HEK293 (cell line): ENCODE measurements around the gene HRK.

Experiments used
- ELK4 ChIP-seq: IDR thresholded peaks from 2 replicates; pipeline ENCODE4 v1.6.1; 2011; ENCODE audit warnings: mild to moderate bottlenecking, low read depth, low read length, borderline replicate concordance
- HIC1 ChIP-seq: fragments of 450-650 bp; formaldehyde crosslinking; IDR thresholded peaks from 2 replicates; pipeline ENCODE4 v1.5.1; 2016; ENCODE audit warnings: missing biosample characterization, missing genetic modification characterization
- INSM2 ChIP-seq: fragments of 450-650 bp; formaldehyde crosslinking; IDR thresholded peaks from 2 replicates; pipeline ENCODE4 v1.5.1; 2016; ENCODE audit warnings: missing biosample characterization, missing genetic modification characterization
- SCRT2 ChIP-seq: fragments of 450-650 bp; formaldehyde crosslinking; IDR thresholded peaks from 2 replicates; pipeline ENCODE4 v1.5.1; 2016; ENCODE audit warnings: missing biosample characterization, missing genetic modification characterization
- YY2 ChIP-seq: fragments of 450-650 bp; formaldehyde crosslinking; IDR thresholded peaks from 2 replicates; pipeline ENCODE4 v1.5.1; 2016; ENCODE audit warnings: missing biosample characterization, missing genetic modification characterization
- ZBTB10 ChIP-seq: fragments of 450-650 bp; formaldehyde crosslinking; IDR thresholded peaks from 2 replicates; pipeline ENCODE4 v1.5.1; 2016; ENCODE audit warnings: missing biosample characterization, missing genetic modification characterization
- ZBTB17 ChIP-seq: fragments of 450-650 bp; formaldehyde crosslinking; IDR thresholded peaks from 2 replicates; pipeline ENCODE4 v1.5.1; 2016; ENCODE audit warnings: missing biosample characterization, missing genetic modification characterization
- ZBTB21 ChIP-seq: fragments of 450-650 bp; formaldehyde crosslinking; IDR thresholded peaks from 2 replicates; pipeline ENCODE4 v1.5.1; 2017; ENCODE audit warnings: missing biosample characterization, missing genetic modification characterization
- ZBTB8A ChIP-seq: fragments of 450-650 bp; formaldehyde crosslinking; IDR thresholded peaks from 2 replicates; pipeline ENCODE4 v1.5.1; 2016; ENCODE audit warnings: missing biosample characterization, missing genetic modification characterization
- ZIC2 ChIP-seq: fragments of 450-650 bp; formaldehyde crosslinking; IDR thresholded peaks from 2 replicates; pipeline ENCODE4 v1.5.1; 2016; ENCODE audit warnings: missing biosample characterization, missing genetic modification characterization
- ZNF157 ChIP-seq: fragments of 450-650 bp; formaldehyde crosslinking; IDR thresholded peaks from 2 replicates; pipeline ENCODE4 v1.5.1; 2016; ENCODE audit warnings: missing biosample characterization, missing genetic modification characterization
- ZNF169 ChIP-seq: fragments of 450-650 bp; formaldehyde crosslinking; IDR thresholded peaks from 2 replicates; pipeline ENCODE4 v1.5.1; 2016; ENCODE audit warnings: missing biosample characterization, missing genetic modification characterization
- ZNF175 ChIP-seq: fragments of 450-650 bp; formaldehyde crosslinking; IDR thresholded peaks from 2 replicates; pipeline ENCODE4 v1.5.1; 2016; ENCODE audit warnings: missing biosample characterization, missing genetic modification characterization
- ZNF280C ChIP-seq: fragments of 450-650 bp; formaldehyde crosslinking; IDR thresholded peaks from 2 replicates; pipeline ENCODE4 v1.5.1; 2016; ENCODE audit warnings: missing biosample characterization, missing genetic modification characterization
- ZNF398 ChIP-seq: fragments of 450-650 bp; formaldehyde crosslinking; IDR thresholded peaks from 2 replicates; pipeline ENCODE4 v1.5.1; 2017; ENCODE audit warnings: missing biosample characterization, missing genetic modification characterization
- ZNF449 ChIP-seq: fragments of 450-650 bp; formaldehyde crosslinking; IDR thresholded peaks from 2 replicates; pipeline ENCODE4 v1.5.1; 2017; ENCODE audit warnings: missing biosample characterization, mild to moderate bottlenecking, missing genetic modification characterization, moderate library complexity
- ZNF529 ChIP-seq: fragments of 450-650 bp; formaldehyde crosslinking; IDR thresholded peaks from 2 replicates; pipeline ENCODE4 v1.5.1; 2017; ENCODE audit warnings: missing genetic modification characterization, missing biosample characterization; ENCODE audit not compliant: insufficient replicate concordance
- ZNF645 ChIP-seq: fragments of 450-650 bp; formaldehyde crosslinking; IDR thresholded peaks from 2 replicates; pipeline ENCODE4; 2016; ENCODE audit warnings: missing biosample characterization, missing genetic modification characterization
- ZNF677 ChIP-seq: fragments of 450-650 bp; IDR thresholded peaks from 2 replicates; pipeline ENCODE4 v1.5.0; 2018; ENCODE audit warnings: missing biosample characterization, mild to moderate bottlenecking, missing genetic modification characterization, moderate library complexity
- ZNF785 ChIP-seq: fragments of 450-650 bp; formaldehyde crosslinking; IDR thresholded peaks from 2 replicates; pipeline ENCODE4 v1.5.1; 2016; ENCODE audit warnings: missing biosample characterization, missing genetic modification characterization
- ZSCAN23 ChIP-seq: fragments of 450-650 bp; formaldehyde crosslinking; IDR thresholded peaks from 2 replicates; pipeline ENCODE4 v1.5.1; 2016; ENCODE audit warnings: missing biosample characterization, missing genetic modification characterization
- ZSCAN30 ChIP-seq: fragments of 450-650 bp; IDR thresholded peaks from 2 replicates; pipeline ENCODE4 v1.5.1; 2018; ENCODE audit warnings: missing biosample characterization, mild to moderate bottlenecking, missing genetic modification characterization, moderate library complexity

HRK gene

GRCh38 chr12:116818948-116819832 is 62.1 kb downstream of the HRK start (continued):
- TF ChIP-seq ZBTB10 (tag by site-specific recombination), result peak; percentile 79
- no peak for TF ChIP-seq ELK4
- TF ChIP-seq ZNF280C (tag by site-specific recombination), result no peak
- TF ChIP-seq ZNF645, result no peak
- TF ChIP-seq ZBTB21 (tag by site-specific recombination), result peak; percentile 81; the same call in 1 of the 2 replicates
- peak; percentile 38 for TF ChIP-seq ZIC2 (tag by site-specific recombination)
- TF ChIP-seq ZNF529 (tag by site-specific recombination), result no peak
- TF ChIP-seq HIC1 (tag by site-specific recombination), result peak; percentile 81
- no peak for TF ChIP-seq ZNF785
- TF ChIP-seq INSM2, result peak; percentile 90
- no peak for TF ChIP-seq ZSCAN23 (tag by site-specific recombination)
- 0 out of 2 replicates have a peak, but pooled peaks have one; percentile 7 for TF ChIP-seq ZNF677 (tag by site-specific recombination)
- peak; percentile 98 for TF ChIP-seq SCRT2
- TF ChIP-seq ZNF398 (tag by site-specific recombination), result peak; percentile 76
- TF ChIP-seq ZNF449 (tag by site-specific recombination), result peak; percentile 59; the same call in 1 of the 2 replicates
- no peak for TF ChIP-seq ZNF175
- no peak for TF ChIP-seq ZNF157 (tag by site-specific recombination)
- TF ChIP-seq ZBTB8A (tag by site-specific recombination), result peak; percentile 46
- no peak for TF ChIP-seq ZNF169 (tag by site-specific recombination)
- peak; percentile 79 for TF ChIP-seq YY2 (tag by site-specific recombination)
- peak; percentile 96 for TF ChIP-seq ZSCAN30
- peak; percentile 87; the same call in 1 of the 2 replicates for TF ChIP-seq ZBTB17 (tag by site-specific recombination)
